GM12878 (cell line): Measurements from ENCODE around the gene IMMT. TPM values are rescaled to one million over a fixed set of nuclear protein-coding genes. Genes with fewer than 3 reads are reported as not detected.

Source experiments
- ATAC-seq: fragments of 200-7000 bp; cut with Tn5 transposase; 3 replicates; pipeline ENCODE4 v1.9.1; 2020; ENCODE audit warnings: mild to moderate bottlenecking, moderate library complexity
- BruUV-seq: library from RNA; stranded (reverse); fragments of 400-500 nt; replicated peaks from 2 replicates; lab custom pipeline; 2021; lab: Mats Ljungman, UMichigan
- CTCF ChIA-PET: fragments of 300-600 bp; sonication (Branson Sonifier 250); formaldehyde crosslinking; extraction: SDS; loops from one replicate; lab custom pipeline; 2021; ENCODE audit warnings: inconsistent platforms; lab: Yijun Ruan, JAX
- POLR2A ChIA-PET: fragments of 350-600 bp; formaldehyde crosslinking; extraction: SDS; loops from one replicate; lab custom pipeline; 2021; ENCODE audit warnings: inconsistent platforms; lab: Charles Lee
- RAD21 ChIA-PET: fragments of 300-600 bp; sonication (Branson Sonifier 250); formaldehyde crosslinking; loops from one replicate; lab custom pipeline; 2023; ENCODE audit warnings: antibody characterized with exemption; ENCODE audit not compliant: unreplicated experiment; lab: Charles Lee
- SMC1A ChIA-PET: fragments of 300-600 bp; sonication (Branson Sonifier 250); formaldehyde crosslinking; loops from one replicate; lab custom pipeline; 2023; ENCODE audit not compliant: unreplicated experiment, uncharacterized antibody; lab: Charles Lee
- DNase-seq: peaks from one replicate; pipeline ENCODE4 v3.0.0-alpha.2; 2011; ENCODE audit warnings: low read depth, low spot score
- FAIRE-seq: peaks from 3 replicates; lab custom pipeline; 2011; peaks lifted over from hg19 to GRCh38; lab: Jason Lieb, UNC
- H2AFZ ChIP-seq: 2 replicates; pipeline ENCODE4 v1.6.0; 2011; ENCODE audit warnings: low read depth, low read length, control low read depth; ENCODE audit not compliant: control insufficient read depth
- H3K27ac ChIP-seq: 2 replicates; pipeline ENCODE4 v1.5.1; 2011; ENCODE audit warnings: control low read depth; ENCODE audit not compliant: control insufficient read depth, insufficient read depth
- H3K27me3 ChIP-seq, 2 experiments: replicated peaks in 1 of 2; 2 replicates each; pipeline versions ENCODE4 v1.6.0 to v1.6.1; 2011; ENCODE audit warnings: low read length in 1 of 2; ENCODE audit not compliant: control insufficient read depth in 2 of 2, insufficient read depth in 2 of 2
- H3K36me3 ChIP-seq, 2 experiments: 2 replicates each; pipeline ENCODE4 v1.5.1; 2011; ENCODE audit warnings: low read length in 1 of 2; ENCODE audit not compliant: control insufficient read depth in 2 of 2, insufficient read depth in 2 of 2
- H3K4me1 ChIP-seq: 2 replicates; pipeline ENCODE4 v1.6.1; 2011; ENCODE audit warnings: mild to moderate bottlenecking, low read length, moderate library complexity, mixed read lengths; ENCODE audit not compliant: control insufficient read depth, insufficient read depth
- H3K4me2 ChIP-seq: 2 replicates; pipeline ENCODE4 v1.6.0; 2011; ENCODE audit warnings: control low read depth; ENCODE audit not compliant: control insufficient read depth, insufficient read depth
- H3K4me3 ChIP-seq: fragments of 200-600 bp; sonication (generic); 2 replicates; pipeline ENCODE4 v1.5.1; 2016
- H3K79me2 ChIP-seq: 2 replicates; pipeline ENCODE4 v1.6.0; 2011; ENCODE audit warnings: low read length; ENCODE audit not compliant: control insufficient read depth, insufficient read depth
- H3K9ac ChIP-seq: 2 replicates; pipeline ENCODE4 v1.8.0; 2011; ENCODE audit warnings: low read length, control low read depth, mixed read lengths; ENCODE audit not compliant: control insufficient read depth, insufficient read depth
- H3K9me3 ChIP-seq: replicated peaks from 3 replicates; pipeline ENCODE4 v1.5.1; 2011; ENCODE audit warnings: mild to moderate bottlenecking, low read length; ENCODE audit not compliant: control insufficient read depth, insufficient read depth
- H4K20me1 ChIP-seq: 2 replicates; pipeline ENCODE4 v1.6.0; 2011; ENCODE audit not compliant: control insufficient read depth, insufficient read depth
- ATF2 ChIP-seq: IDR thresholded peaks from 2 replicates; pipeline ENCODE4 v1.6.1; 2012; ENCODE audit warnings: low read length, inconsistent platforms
- IKZF2 ChIP-seq, 2 experiments: fragments of 450-650 bp; IDR thresholded peaks; 2 replicates each; pipeline ENCODE4 v1.6.1; 2017; ENCODE audit warnings: mild to moderate bottlenecking in 2 of 2, moderate library complexity in 2 of 2
- NFYA ChIP-seq: IDR thresholded peaks from 2 replicates; pipeline ENCODE4 v1.6.1; 2011; ENCODE audit warnings: low read depth, mild to moderate bottlenecking, low read length, improper control_type of control experiment, borderline replicate concordance
- RUNX3 ChIP-seq: IDR thresholded peaks from 2 replicates; pipeline ENCODE4 v1.6.1; 2012; ENCODE audit warnings: low read length, inconsistent platforms
- WGBS: methylation state at CpG from one replicate; pipeline ENCODE4 v1.1.6; 2016; ENCODE audit warnings: low lambda C conversion rate; ENCODE audit not compliant: insufficient replicate concordance, insufficient coverage; ENCODE audit errors: missing lambda C conversion rate; 5-methylcytosine and 5-hydroxymethylcytosine counted together
- in situ Hi-C: fragments of 300-500 bp; cut with MboI; formaldehyde crosslinking; loops from 9 replicates; pipeline ENCODE4 v1.14.3; 2018; ENCODE audit warnings: mixed read lengths
- intact Hi-C: fragments of 100-400 bp; cut with micrococcal nuclease; formaldehyde crosslinking; loops from one replicate; pipeline ENCODE4 v1.14.2; 2022; ENCODE audit not compliant: unreplicated experiment
- polyA plus RNA-seq, 11 experiments: library from polyadenylated mRNA; depleted of rRNA in 4 of 11; unstranded in 6 of 11; stranded (reverse) in 5 of 11; fragments of >200 nt; fragmentation: Nextera tagmentation in 4 of 11; fragmentation: Illumina TruSeq in 1 of 11; extraction: Ambion mirVana in 4 of 11; extraction: Trizol in 1 of 11; gene quantifications; 1 replicate in 1 of 11; 2 replicates in 10 of 11; pipeline versions ENCODE4 v1.2.1 to v1.2.3, GENCODE V29; 2011 to 2016; ENCODE audit warnings: inconsistent platforms in 2 of 11, missing spikeins in 2 of 11, low read depth in 1 of 11
- total RNA-seq, 4 experiments: library from RNA; depleted of rRNA in 3 of 4; stranded (reverse); fragments of >200 nt in 3 of 4; fragmentation: Illumina TruSeq in 1 of 4; extraction: Trizol in 1 of 4; gene quantifications; 2 replicates each; pipeline versions ENCODE4 v1.2.1 to v1.2.3, GENCODE V29; 2013 to 2021

Gene IMMT
- total and polyA plus RNA-seq, 10 of the 15 experiments (the other 5 are each of a cell fraction or from before 2014, with no cell fraction given), result 78.4 to 149 (median 98.7) TPM

GRCh38 chr2:86237172-86237571 is 41.9 kb upstream of the IMMT start:
- in situ Hi-C loops, result no loop called here

More at GRCh38 chr2:86237172-86237571, 41.9 kb upstream of the IMMT start:
- BruUV-seq, result no TSS peak
- H3K9ac ChIP-seq, result no peak overlapping the region
- peaks cover 15% of the 10 kb centered on the region for H3K4me1 ChIP-seq
- FAIRE-seq, result peak; percentile 94
- H3K4me2 ChIP-seq, result peak overlapping the region; percentile 35; the same call in 1 of the 2 replicates
- H2AFZ ChIP-seq, result no peak overlapping the region
- intact Hi-C loops, result no loop called here
- TF ChIP-seq IKZF2 (IDR thresholded peaks at IDR 0.05), result peak in 1 of 2 experiments; percentile 16; a peak in 1 of 4 replicates
- peak; percentile 60 for TF ChIP-seq RUNX3
- TF ChIP-seq ATF2, result 0 out of 2 replicates have a peak, but pooled peaks have one; percentile 26
- no peak for TF ChIP-seq NFYA
- TF ChIP-seq, all 136 proteins: peak for 3
- H3K27me3 ChIP-seq, result no peaks in the 10 kb centered on the region
- DNase-seq (no peak), ATAC-seq (peak; percentile 63)
- no peaks in the 10 kb centered on the region for H4K20me1 ChIP-seq
- no peaks in the 10 kb centered on the region for H3K9me3 ChIP-seq
- POLR2A ChIA-PET, result interaction anchor here (0.8 to 0.9 kb wide), 3 partner anchors 11 to 51 kb away, joined by 3 to 8 read pairs (median 3); no protein-coding TSS in a partner anchor
- no peak overlapping the region for H3K27ac ChIP-seq
- no peaks in the 10 kb centered on the region for H3K36me3 ChIP-seq
- RAD21 ChIA-PET, result interaction anchor here (1.2 to 2.1 kb wide), 4 partner anchors 12 to 59 kb away, joined by 3 to 14 read pairs (median 8); no protein-coding TSS in a partner anchor
- SMC1A ChIA-PET, result interaction anchor here (1.6 to 3.9 kb wide), 4 partner anchors 12 to 59 kb away, joined by 4 to 29 read pairs (median 10); no protein-coding TSS in a partner anchor
- CTCF ChIA-PET, result interaction anchor here (1.4 to 2.1 kb wide), 6 partner anchors 11 to 136 kb away, joined by 3 to 10 read pairs (median 6); no protein-coding TSS in a partner anchor
- WGBS, result 0% methylated on average over 5 of the region's 5 CpGs
- no peak overlapping the region for H3K4me3 ChIP-seq
- H3K79me2 ChIP-seq, result no peaks in the 10 kb centered on the region
